ENCODE data around the gene PLEKHA5.

- no peak for TF ChIP-seq CTCF (IDR thresholded peaks at IDR 0.05; ENCODE audit: low read length)
- TF ChIP-seq EZH2 (IDR thresholded peaks at IDR 0.05; ENCODE audit: borderline replicate concordance, low read length), result no peak
Measured at GRCh38 chr12:19220205-19220604, 90.7 kb downstream of the PLEKHA5 start.

Measured in OCI-LY1 (cell line).